Neural progenitor cell (in vitro differentiated cells): ENCODE data around the gene RAB31.

Experiments used
- EZH2 ChIP-seq: fragments of 200-600 bp; sonication (generic); IDR thresholded peaks from 2 replicates; pipeline ENCODE4 v1.6.1; 2017; ENCODE audit warnings: antibody characterized with exemption, mild to moderate bottlenecking, moderate library complexity
- EZH2phosphoT487 ChIP-seq: fragments of 200-600 bp; sonication (generic); IDR thresholded peaks from 2 replicates; pipeline ENCODE4 v1.6.1; 2017; ENCODE audit warnings: antibody characterized with exemption
- TF ChIP-seq, protein P1 (sequence below): fragments of 200-600 bp; sonication (generic); IDR thresholded peaks from 2 replicates; pipeline ENCODE4 v1.5.1; 2017; ENCODE audit warnings: antibody characterized with exemption, mild to moderate bottlenecking

DNA sequence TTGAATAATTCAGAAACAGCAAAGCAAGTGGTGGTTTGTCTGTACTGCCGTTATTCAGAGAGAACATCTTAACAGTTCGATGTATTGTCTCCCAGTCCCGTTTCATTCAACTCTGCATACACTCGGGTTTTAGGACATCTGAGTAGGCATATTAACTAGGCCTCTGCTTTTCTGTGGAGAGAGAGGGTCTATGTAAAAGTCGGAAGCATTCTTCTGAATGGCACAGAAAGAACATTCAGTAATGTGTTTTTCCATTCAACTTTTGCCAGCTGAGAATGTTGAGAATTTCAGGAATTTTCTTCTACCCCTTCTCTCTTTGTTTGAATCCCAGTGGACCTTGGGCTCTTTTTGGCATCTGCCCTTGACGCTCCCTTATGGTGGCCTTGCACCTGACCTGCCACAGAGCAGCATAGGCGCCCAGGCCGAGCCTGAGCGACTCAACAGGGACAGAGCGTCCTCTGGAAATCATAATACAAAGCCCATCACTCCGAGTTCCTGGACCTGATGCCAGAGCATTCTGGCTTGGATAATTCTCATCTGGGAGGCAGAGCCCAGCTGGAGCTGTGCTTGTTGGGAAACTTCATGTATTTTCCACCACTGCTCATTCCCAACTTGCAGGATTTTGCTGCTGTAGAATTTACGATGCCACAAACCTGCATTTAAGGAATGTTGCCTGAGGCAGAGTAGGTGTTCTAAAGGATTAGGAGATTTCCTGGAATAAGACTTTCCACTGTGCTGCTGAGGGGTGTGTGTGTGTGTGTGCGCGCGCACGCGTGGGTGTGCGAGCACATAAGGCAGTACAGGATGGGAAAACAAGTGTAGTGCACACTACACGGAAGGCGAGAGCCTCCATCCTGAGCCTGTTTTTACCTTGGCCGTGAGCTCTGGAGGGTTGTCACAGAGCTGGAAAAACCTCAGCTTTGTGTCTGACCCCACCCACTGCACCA lies 100.5 kb downstream of the RAB31 start:
- TF ChIP-seq, protein P1, sequence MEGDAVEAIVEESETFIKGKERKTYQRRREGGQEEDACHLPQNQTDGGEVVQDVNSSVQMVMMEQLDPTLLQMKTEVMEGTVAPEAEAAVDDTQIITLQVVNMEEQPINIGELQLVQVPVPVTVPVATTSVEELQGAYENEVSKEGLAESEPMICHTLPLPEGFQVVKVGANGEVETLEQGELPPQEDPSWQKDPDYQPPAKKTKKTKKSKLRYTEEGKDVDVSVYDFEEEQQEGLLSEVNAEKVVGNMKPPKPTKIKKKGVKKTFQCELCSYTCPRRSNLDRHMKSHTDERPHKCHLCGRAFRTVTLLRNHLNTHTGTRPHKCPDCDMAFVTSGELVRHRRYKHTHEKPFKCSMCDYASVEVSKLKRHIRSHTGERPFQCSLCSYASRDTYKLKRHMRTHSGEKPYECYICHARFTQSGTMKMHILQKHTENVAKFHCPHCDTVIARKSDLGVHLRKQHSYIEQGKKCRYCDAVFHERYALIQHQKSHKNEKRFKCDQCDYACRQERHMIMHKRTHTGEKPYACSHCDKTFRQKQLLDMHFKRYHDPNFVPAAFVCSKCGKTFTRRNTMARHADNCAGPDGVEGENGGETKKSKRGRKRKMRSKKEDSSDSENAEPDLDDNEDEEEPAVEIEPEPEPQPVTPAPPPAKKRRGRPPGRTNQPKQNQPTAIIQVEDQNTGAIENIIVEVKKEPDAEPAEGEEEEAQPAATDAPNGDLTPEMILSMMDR = no peak
- TF ChIP-seq EZH2 (no peak), EZH2phosphoT487 (no peak)
